A673 (cell line): ENCODE measurements around the gene ZFPM1.

Experiments
- EZH2 ChIP-seq: fragments of 200-600 bp; sonication (generic); IDR thresholded peaks from 2 replicates; pipeline ENCODE4 v1.6.1; 2017; ENCODE audit warnings: borderline replicate concordance, low read depth, mild to moderate bottlenecking, mixed read lengths, antibody characterized with exemption, low read length; ENCODE audit not compliant: poor library complexity, severe bottlenecking
- TF ChIP-seq, protein P1 (sequence below): fragments of 300-800, 200-600 bp; sonication (generic); conservative IDR thresholded peaks from 2 replicates; pipeline ENCODE4 v1.5.1; 2017; ENCODE audit warnings: low read depth, mild to moderate bottlenecking, antibody characterized with exemption, low read length, moderate library complexity, mixed read lengths

DNA sequence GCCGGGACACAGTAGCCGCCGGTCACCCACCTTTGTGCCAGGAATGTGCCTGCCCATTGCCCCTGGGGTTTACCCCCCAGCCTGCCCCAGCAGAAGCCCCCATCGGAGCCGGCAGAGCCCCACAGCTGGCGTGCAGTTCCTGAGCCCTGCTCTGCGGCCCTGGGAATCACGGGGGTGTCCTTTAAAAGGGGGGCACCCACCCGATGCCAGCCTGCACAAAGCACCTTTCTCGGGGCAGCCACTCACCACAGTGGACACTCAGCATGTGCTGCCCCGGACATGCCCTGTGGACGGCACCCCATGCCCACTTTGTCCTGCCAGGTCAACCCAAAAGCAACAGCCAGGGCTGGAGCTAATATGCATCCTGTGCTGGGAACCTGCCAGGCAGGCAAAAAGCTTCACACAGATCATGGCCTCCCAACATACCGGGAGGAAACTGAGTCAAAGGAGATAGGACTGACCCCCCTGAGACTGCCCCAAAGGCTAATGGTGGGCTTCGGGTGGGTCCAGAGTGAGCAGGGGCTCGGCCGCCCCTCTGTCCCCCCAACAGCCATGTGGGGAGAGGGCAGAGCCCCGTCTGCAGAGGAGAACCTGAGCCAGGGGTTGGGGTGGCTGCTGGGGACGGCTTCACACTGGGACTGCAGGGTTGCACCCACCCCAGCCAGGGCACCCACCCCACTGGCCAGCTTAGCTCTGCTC is 71.3 kb downstream of the ZFPM1 start:
- TF ChIP-seq, protein P1, sequence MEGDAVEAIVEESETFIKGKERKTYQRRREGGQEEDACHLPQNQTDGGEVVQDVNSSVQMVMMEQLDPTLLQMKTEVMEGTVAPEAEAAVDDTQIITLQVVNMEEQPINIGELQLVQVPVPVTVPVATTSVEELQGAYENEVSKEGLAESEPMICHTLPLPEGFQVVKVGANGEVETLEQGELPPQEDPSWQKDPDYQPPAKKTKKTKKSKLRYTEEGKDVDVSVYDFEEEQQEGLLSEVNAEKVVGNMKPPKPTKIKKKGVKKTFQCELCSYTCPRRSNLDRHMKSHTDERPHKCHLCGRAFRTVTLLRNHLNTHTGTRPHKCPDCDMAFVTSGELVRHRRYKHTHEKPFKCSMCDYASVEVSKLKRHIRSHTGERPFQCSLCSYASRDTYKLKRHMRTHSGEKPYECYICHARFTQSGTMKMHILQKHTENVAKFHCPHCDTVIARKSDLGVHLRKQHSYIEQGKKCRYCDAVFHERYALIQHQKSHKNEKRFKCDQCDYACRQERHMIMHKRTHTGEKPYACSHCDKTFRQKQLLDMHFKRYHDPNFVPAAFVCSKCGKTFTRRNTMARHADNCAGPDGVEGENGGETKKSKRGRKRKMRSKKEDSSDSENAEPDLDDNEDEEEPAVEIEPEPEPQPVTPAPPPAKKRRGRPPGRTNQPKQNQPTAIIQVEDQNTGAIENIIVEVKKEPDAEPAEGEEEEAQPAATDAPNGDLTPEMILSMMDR: no peak
- no peak for TF ChIP-seq EZH2
